Activated gamma-delta T cell treated with Interleukin-2 at 50 U/mL for 16 hours (primary cell): ENCODE data around the gene SINHCAF.
"Not testable (repeated sequence)": the region's sequence is repeated elsewhere in the genome, so short reads cannot be mapped to it uniquely, and the experiment has no call there.

Experiments
- DNase-seq: peaks from one replicate; pipeline ENCODE4 v3.0.0-alpha.2; 2020

SINHCAF gene

GRCh38 chr12:31303466-31303865 is 22.5 kb downstream of the SINHCAF start:
- DNase-seq = no peak

- DNase-seq = no peak
Observed at GRCh38 chr12:31301311-31301710, 24.6 kb downstream of the SINHCAF start.

- DNase-seq = no peak
Observed at GRCh38 chr12:31300783-31301182, 25.2 kb downstream of the SINHCAF start.

DNA sequence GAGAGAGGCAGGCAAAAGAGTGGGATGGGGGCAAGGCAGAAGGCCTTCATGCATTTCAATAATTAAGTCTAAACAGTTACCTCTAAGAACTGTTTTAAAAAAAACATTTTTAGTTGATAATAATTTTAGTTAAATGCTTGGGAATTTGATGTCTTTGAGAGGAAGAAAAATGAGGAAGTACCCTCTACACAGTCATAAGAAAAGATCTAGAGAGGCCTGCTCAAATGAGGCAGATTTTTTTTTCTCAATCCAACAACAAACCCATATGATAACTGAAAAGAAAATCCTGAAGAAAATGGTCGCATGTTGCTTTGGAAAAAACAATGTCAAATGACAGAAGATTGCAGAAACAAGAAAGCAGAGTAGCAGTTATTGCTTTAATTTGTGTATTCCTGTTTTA is 25.6 kb downstream of the SINHCAF start:
- DNase-seq = no peak

DNA sequence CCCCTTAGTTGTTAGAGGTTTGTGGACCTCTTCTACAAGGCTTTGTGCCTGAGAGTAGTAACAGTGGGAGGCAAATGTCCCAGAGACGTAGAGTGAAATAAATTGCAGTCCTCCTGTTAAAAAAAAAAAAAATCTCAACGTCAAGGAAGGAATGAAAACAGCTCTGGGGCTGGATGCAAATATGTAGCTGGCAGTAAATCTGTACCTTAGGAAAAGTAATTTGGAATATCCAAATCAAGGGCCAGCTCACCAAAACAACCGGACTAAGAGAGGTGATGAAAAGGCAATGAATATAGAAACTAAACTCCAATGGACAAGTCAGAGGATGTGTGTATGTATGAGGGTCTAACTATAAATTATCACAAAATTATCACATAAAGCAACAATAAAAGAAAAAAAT is 27.0 kb downstream of the SINHCAF start:
- DNase-seq = no peak

- no peak for DNase-seq
Observed at GRCh38 chr12:31298515-31298910, 27.4 kb downstream of the SINHCAF start.

GRCh38 chr12:31297572-31298514 is 28.1 kb downstream of the SINHCAF start:
- no peak for DNase-seq

DNA sequence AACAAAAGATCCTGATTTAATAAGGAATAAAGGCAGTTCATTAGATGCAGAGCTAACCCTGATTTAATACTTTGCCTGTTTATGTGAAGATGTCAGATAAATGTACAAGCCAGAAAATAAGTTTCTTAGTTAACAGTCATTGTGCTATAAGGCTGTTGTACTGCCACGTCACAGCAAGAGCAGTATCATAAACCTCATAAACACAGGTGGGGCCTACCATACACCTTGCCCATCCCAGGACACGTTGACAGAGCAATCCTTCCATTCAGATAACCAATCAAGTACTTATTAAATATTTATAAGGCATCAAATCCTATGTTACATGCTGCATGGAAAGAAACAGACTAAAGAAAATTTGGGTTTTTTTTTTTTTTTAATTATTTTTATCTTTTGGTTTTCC is 36.5 kb downstream of the SINHCAF start:
- DNase-seq = no peak

DNA sequence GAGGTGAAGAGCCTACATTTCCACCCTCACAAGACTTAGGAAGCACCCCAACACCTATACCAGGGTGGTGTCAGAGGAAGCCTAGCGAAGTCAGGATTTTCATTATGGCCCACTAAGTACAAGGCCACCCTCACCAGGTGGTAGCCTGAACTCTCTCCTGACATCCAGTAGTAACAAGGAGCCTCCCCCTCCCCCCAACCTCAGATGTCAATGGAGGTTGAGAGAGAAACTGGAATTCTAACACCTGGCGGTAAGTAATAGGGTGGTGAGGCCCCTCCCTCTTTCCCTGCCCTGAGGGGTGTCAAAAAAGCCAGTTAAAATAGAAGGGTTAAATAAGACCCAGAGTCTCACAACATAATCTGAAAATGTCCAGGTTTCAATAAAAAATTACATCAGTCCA is 37.6 kb downstream of the SINHCAF start:
- DNase-seq = no peak

- no peak for DNase-seq
Observed at GRCh38 chr12:31280183-31280582, 45.8 kb downstream of the SINHCAF start.

DNA sequence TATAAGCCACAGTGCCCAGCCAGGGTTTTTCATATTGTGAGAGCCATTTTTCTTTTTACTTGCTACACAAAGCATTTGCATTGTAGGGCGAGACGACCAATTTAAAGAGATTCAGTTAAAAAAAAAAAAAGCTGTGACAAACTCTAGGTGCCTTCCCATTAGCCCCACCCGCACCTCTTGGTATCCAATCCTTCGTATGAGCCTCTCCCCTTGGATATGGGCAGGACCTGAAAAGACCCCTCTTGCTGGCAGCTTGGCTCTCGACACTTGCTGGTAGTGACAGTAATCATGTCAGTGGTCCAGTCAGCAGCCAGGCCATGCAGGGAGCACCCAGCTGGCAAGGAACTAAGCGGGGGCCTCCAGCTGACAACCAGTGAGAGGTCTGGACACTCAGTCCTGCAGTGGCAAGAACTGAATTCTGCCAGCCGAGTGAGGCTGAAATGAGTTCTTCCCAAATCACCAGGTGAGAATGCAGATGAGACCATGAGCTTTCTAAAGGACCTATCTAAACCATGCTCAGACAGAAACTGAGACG is 46.5 kb downstream of the SINHCAF start:
- DNase-seq = no peak

- DNase-seq = no peak
Observed at GRCh38 chr12:31278832-31279231, 47.1 kb downstream of the SINHCAF start.

GRCh38 chr12:31278424-31278823 is 47.5 kb downstream of the SINHCAF start:
- DNase-seq = no peak

DNA sequence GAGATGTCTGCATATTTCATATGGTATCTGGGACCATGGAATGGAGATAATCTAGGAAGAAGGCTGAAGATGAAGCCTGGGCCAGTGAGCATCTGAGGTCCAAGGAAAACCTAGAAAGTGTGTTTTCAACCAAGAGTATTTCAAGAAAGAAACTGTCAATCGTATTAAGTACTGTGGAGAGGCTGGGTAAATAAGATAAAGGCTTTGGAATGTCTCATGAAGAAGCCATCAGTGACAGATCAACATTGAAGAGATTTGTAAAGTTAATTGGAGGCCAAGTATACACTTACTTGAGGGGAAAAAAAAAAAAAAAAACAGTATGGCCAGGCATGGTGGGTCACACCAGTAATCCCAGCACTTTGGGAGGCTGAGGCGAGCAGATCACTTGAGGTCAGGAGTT is 48.9 kb downstream of the SINHCAF start:
- DNase-seq = no peak

- no peak for DNase-seq
Observed at GRCh38 chr12:31275491-31275890, 50.5 kb downstream of the SINHCAF start.

GRCh38 chr12:31274520-31275300 is 51.2 kb downstream of the SINHCAF start:
- DNase-seq = no peak

- DNase-seq = not testable (repeated sequence)
Observed at GRCh38 chr12:31273794-31274193, 52.2 kb downstream of the SINHCAF start.

GRCh38 chr12:31272607-31273225 is 53.2 kb downstream of the SINHCAF start:
- DNase-seq = no peak

GRCh38 chr12:31267966-31268365 is 58.0 kb downstream of the SINHCAF start:
- no peak for DNase-seq

GRCh38 chr12:31265722-31266121 is 60.2 kb downstream of the SINHCAF start:
- DNase-seq = no peak

- DNase-seq = no peak
Observed at GRCh38 chr12:31263661-31264060, 62.3 kb downstream of the SINHCAF start.

DNA sequence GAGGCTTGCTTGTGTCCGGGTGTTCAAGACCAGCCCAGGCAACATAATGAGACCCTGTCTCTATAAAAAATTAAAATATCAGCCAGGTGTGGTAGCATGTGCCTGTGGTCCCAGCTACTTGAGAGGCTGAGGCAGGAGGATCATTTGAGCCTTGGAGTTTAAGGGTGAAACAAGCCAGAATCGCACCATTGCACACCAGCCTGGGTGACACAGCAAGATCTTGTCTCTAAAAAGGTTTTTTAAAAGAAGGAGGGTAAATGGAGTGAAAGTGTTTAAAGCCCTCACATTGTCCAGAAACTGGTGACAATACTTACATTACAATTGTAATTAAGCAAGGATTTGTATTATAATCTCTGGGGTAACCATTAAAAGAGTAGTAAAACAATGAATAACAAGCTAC is 64.2 kb downstream of the SINHCAF start:
- no peak for DNase-seq

DNA sequence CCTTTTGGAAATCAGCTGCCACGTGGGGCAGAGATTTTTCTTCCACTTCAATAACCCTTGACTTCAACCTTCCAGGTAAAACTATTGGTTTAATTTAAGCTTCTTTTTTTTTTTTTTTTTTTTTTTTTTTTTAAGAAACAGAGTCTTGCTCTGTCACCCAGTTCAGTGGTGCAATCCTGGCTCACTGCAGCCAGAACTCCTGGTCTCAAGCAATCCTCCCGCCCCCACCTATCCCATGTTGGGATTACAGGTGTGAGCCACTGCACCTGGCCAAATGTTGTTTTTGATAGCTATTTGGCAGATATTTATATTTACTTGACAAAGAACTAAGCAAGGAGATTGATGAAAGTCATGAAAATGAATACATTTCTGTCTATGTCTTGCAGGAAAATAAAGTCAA is 65.1 kb downstream of the SINHCAF start:
- DNase-seq = no peak
